ENCODE data around the gene TNFRSF8.

Gene TNFRSF8

GRCh38 chr1:12059226-12059625 is 3.9 kb upstream of the TNFRSF8 start:
- Histone ChIP-seq H3K9me3 (ENCODE audit: insufficient read depth, low read length) (no peaks in the 10 kb centered on the region), H3K4me2 (ENCODE audit: low read depth, low read length, poor library complexity, severe bottlenecking) (no peak overlapping the region), H3K36me3 (ENCODE audit: low read length) (no peaks in the 10 kb centered on the region), H3K9ac (ENCODE audit: low read length) (no peak overlapping the region), H3K79me2 (ENCODE audit: insufficient read depth, low read length) (no peaks in the 10 kb centered on the region), H3K27ac (ENCODE audit: low read depth, low read length) (no peak overlapping the region), H4K20me1 (ENCODE audit: low read depth, low read length) (no peaks in the 10 kb centered on the region), H3K27me3 (ENCODE audit: low read length) (no peaks in the 10 kb centered on the region), H2AFZ (ENCODE audit: low read depth, low read length, severe bottlenecking) (no peak overlapping the region), H3F3A (ENCODE audit: insufficient read depth) (no peaks in the 10 kb centered on the region), H3K4me3 (ENCODE audit: insufficient read depth, low read length, poor library complexity, severe bottlenecking) (no peak overlapping the region), H3K9me2 (replicated peaks; ENCODE audit: insufficient read depth, low read length) (no peaks in the 10 kb centered on the region)
- TF ChIP-seq, protein P1, sequence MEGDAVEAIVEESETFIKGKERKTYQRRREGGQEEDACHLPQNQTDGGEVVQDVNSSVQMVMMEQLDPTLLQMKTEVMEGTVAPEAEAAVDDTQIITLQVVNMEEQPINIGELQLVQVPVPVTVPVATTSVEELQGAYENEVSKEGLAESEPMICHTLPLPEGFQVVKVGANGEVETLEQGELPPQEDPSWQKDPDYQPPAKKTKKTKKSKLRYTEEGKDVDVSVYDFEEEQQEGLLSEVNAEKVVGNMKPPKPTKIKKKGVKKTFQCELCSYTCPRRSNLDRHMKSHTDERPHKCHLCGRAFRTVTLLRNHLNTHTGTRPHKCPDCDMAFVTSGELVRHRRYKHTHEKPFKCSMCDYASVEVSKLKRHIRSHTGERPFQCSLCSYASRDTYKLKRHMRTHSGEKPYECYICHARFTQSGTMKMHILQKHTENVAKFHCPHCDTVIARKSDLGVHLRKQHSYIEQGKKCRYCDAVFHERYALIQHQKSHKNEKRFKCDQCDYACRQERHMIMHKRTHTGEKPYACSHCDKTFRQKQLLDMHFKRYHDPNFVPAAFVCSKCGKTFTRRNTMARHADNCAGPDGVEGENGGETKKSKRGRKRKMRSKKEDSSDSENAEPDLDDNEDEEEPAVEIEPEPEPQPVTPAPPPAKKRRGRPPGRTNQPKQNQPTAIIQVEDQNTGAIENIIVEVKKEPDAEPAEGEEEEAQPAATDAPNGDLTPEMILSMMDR (IDR thresholded peaks at IDR 0.05; ENCODE audit: insufficient read depth, low read length, poor library complexity, severe bottlenecking), result no peak
- TF ChIP-seq EZH2phosphoT487 (conservative IDR thresholded peaks at IDR 0.05; ENCODE audit: low read length), result no peak

DNA sequence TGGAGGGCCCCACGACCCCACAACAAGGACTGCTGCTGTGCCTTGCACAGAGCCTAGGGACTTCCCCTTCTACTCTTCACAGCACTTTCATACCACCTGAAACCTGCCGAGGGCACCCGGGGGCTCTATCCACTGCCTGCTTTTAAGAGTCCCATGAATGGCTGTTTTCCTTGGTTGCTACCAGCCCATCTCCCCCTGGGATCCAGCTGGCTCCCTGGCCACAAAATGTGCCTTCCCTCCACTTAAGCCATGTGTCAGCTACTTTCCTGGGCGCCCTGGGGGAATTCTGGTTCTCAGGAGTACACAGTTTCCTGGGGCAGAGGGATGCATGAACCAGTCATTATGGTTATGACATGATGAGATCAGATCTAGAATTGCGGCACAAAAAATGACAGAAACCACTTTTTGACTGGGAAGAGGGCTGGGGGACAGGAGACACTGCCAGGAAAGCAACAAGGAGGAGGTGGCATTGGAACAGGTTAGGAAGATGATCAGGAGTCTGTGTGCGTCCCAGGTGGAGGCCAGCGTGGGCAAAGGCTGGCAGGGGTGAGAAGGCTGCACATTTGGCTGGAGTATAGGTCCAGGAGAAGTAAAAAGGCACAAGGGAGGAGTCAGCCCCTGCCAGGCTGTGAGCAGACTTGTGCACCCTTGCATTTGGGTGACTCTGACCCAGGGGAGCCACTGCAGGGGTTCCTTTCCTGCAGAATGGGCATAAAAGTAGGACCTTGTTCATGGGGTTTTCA is 3.2 kb upstream of the TNFRSF8 start:
- no peak overlapping the region for H3K4me2 ChIP-seq (ENCODE audit: low read depth, low read length, poor library complexity, severe bottlenecking)
- no peaks in the 10 kb centered on the region for H3K79me2 ChIP-seq (ENCODE audit: insufficient read depth, low read length)
- H3K36me3 ChIP-seq (ENCODE audit: low read length), result no peaks in the 10 kb centered on the region
- no peaks in the 10 kb centered on the region for H3F3A ChIP-seq (ENCODE audit: insufficient read depth)
- H3K9ac ChIP-seq (ENCODE audit: low read length), result no peak overlapping the region
- no peaks in the 10 kb centered on the region for H4K20me1 ChIP-seq (ENCODE audit: low read depth, low read length)
- H2AFZ ChIP-seq (ENCODE audit: low read depth, low read length, severe bottlenecking), result no peak overlapping the region
- TF ChIP-seq, protein P1 (IDR thresholded peaks at IDR 0.05; ENCODE audit: insufficient read depth, low read length, poor library complexity, severe bottlenecking), result no peak
- no peak for TF ChIP-seq EZH2phosphoT487 (conservative IDR thresholded peaks at IDR 0.05; ENCODE audit: low read length)
- no peaks in the 10 kb centered on the region for H3K9me2 ChIP-seq (replicated peaks; ENCODE audit: insufficient read depth, low read length)
- no peak overlapping the region for H3K27ac ChIP-seq (ENCODE audit: low read depth, low read length)
- no peaks in the 10 kb centered on the region for H3K9me3 ChIP-seq (ENCODE audit: insufficient read depth, low read length)
- H3K4me3 ChIP-seq (ENCODE audit: insufficient read depth, low read length, poor library complexity, severe bottlenecking), result no peak overlapping the region
- H3K27me3 ChIP-seq (ENCODE audit: low read length), result no peaks in the 10 kb centered on the region

- Histone ChIP-seq H4K20me1 (ENCODE audit: low read depth, low read length) (no peaks in the 10 kb centered on the region), H3K9me3 (ENCODE audit: insufficient read depth, low read length) (no peaks in the 10 kb centered on the region), H3K27ac (ENCODE audit: low read depth, low read length) (no peak overlapping the region), H3K36me3 (ENCODE audit: low read length) (no peaks in the 10 kb centered on the region), H3F3A (ENCODE audit: insufficient read depth) (no peaks in the 10 kb centered on the region), H3K4me2 (ENCODE audit: low read depth, low read length, poor library complexity, severe bottlenecking) (no peak overlapping the region), H3K79me2 (ENCODE audit: insufficient read depth, low read length) (no peaks in the 10 kb centered on the region), H2AFZ (ENCODE audit: low read depth, low read length, severe bottlenecking) (no peak overlapping the region), H3K9me2 (replicated peaks; ENCODE audit: insufficient read depth, low read length) (no peaks in the 10 kb centered on the region), H3K9ac (ENCODE audit: low read length) (no peak overlapping the region), H3K4me3 (ENCODE audit: insufficient read depth, low read length, poor library complexity, severe bottlenecking) (no peak overlapping the region), H3K27me3 (ENCODE audit: low read length) (no peaks in the 10 kb centered on the region)
- TF ChIP-seq EZH2phosphoT487 (conservative IDR thresholded peaks at IDR 0.05; ENCODE audit: low read length), result no peak
- TF ChIP-seq, protein P1 (IDR thresholded peaks at IDR 0.05; ENCODE audit: insufficient read depth, low read length, poor library complexity, severe bottlenecking), result no peak
Observed at GRCh38 chr1:12060500-12060899, 2.6 kb upstream of the TNFRSF8 start.

All from SU-DHL-6 (cell line).